ENCODE measurements around the gene ANKS6.

GRCh38 chr9:98833090-98833956 is 37.0 kb upstream of the ANKS6 start:
- TF ChIP-seq CTCF (IDR thresholded peaks at IDR 0.05), result no peak
- no peak for TF ChIP-seq POLR2A (IDR thresholded peaks at IDR 0.05)
